HepG2 (cell line): ENCODE measurements around the gene SLC25A45. TPM values are rescaled to one million over a fixed set of nuclear protein-coding genes. Genes with fewer than 3 reads are reported as not detected.

ENCODE experiments used
- CBX2 ChIP-seq, 2 experiments: fragments of 200-600 bp in 1 of 2; sonication (generic); formaldehyde crosslinking in 1 of 2; IDR thresholded peaks; 2 replicates each; pipeline versions ENCODE4 v1.7.0 to v1.8.1; 2018 to 2022; ENCODE audit warnings: low read depth in 2 of 2, low read length in 1 of 2, mild to moderate bottlenecking in 1 of 2, missing genetic modification reagents in 1 of 2
- ETV6 ChIP-seq: sonication (generic); formaldehyde crosslinking; conservative IDR thresholded peaks from 2 replicates; pipeline ENCODE4 v1.4.0; 2020; ENCODE audit warnings: missing genetic modification reagents
- JARID2 ChIP-seq: sonication (generic); formaldehyde crosslinking; IDR thresholded peaks from 2 replicates; pipeline ENCODE4 v1.8.1; 2023; ENCODE audit warnings: missing genetic modification reagents, inconsistent platforms; ENCODE audit not compliant: insufficient replicate concordance
- KLF6 ChIP-seq: IDR thresholded peaks from 2 replicates; pipeline ENCODE4 v1.8.0; 2016; ENCODE audit warnings: missing biosample characterization, missing genetic modification reagents
- NFKB2 ChIP-seq: sonication (generic); formaldehyde crosslinking; IDR thresholded peaks from 2 replicates; pipeline ENCODE4 v1.4.0; 2020; ENCODE audit warnings: missing genetic modification reagents, borderline replicate concordance
- NFYB ChIP-seq: sonication (generic); formaldehyde crosslinking; IDR thresholded peaks from 2 replicates; pipeline ENCODE4 v1.4.0; 2020; ENCODE audit warnings: missing genetic modification reagents
- POLR2G ChIP-seq: fragments of 200-400 bp; formaldehyde crosslinking; IDR thresholded peaks from 2 replicates; pipeline ENCODE4 v1.6.1; 2018; ENCODE audit warnings: mild to moderate bottlenecking, low read depth, low read length, moderate library complexity
- REL ChIP-seq: sonication (generic); formaldehyde crosslinking; conservative IDR thresholded peaks from 2 replicates; pipeline ENCODE4 v1.8.0; 2022; ENCODE audit warnings: mild to moderate bottlenecking, missing genetic modification reagents, moderate library complexity
- SMARCE1 ChIP-seq: fragments of 450-650 bp; IDR thresholded peaks from 2 replicates; pipeline ENCODE4 v1.6.1; 2017; ENCODE audit warnings: borderline replicate concordance
- SMC3 ChIP-seq: IDR thresholded peaks from 2 replicates; pipeline ENCODE4 v1.6.1; 2011; ENCODE audit warnings: low read length, improper control_type of control experiment
- SSRP1 ChIP-seq: IDR thresholded peaks from 2 replicates; pipeline ENCODE4 v1.6.1; 2016; ENCODE audit warnings: control low read depth
- SUZ12 ChIP-seq: fragments of 150-350 bp; IDR thresholded peaks from 2 replicates; pipeline ENCODE4 v1.6.1; 2014; ENCODE audit warnings: low read depth, low read length
- ZNF232 ChIP-seq: sonication (generic); formaldehyde crosslinking; IDR thresholded peaks from 2 replicates; pipeline ENCODE4 v1.4.0; 2020; ENCODE audit warnings: missing genetic modification reagents, borderline replicate concordance
- ZNF543 ChIP-seq: sonication (generic); formaldehyde crosslinking; IDR thresholded peaks from 2 replicates; pipeline ENCODE4 v1.4.0; 2020; ENCODE audit warnings: mild to moderate bottlenecking, missing genetic modification reagents
- polyA plus RNA-seq, 8 experiments: library from polyadenylated mRNA; depleted of rRNA in 3 of 8; stranded (reverse) in 7 of 8; unstranded in 1 of 8; fragments of >200 nt; fragmentation: Illumina TruSeq in 4 of 8; extraction: Trizol in 4 of 8; gene quantifications; 2 replicates each; pipeline versions ENCODE4 v1.2.1 to v1.2.3, GENCODE V29; 2011 to 2016; ENCODE audit warnings: low read depth in 4 of 8, missing spikeins in 1 of 8, mixed read lengths in 1 of 8; ENCODE audit not compliant: insufficient read depth in 1 of 8
- total RNA-seq, 5 experiments: library from RNA; depleted of rRNA; stranded (reverse); fragments of >200 nt; fragmentation: Illumina TruSeq; extraction: Trizol; gene quantifications; 2 replicates each; pipeline ENCODE4 v1.2.3, GENCODE V29; 2016; ENCODE audit warnings: low read depth in 1 of 5
- TF ChIP-seq, protein P1 (sequence below): sonication (generic); formaldehyde crosslinking; IDR thresholded peaks from 2 replicates; pipeline ENCODE4 v1.9.0; 2021; ENCODE audit warnings: missing genetic modification reagents, borderline replicate concordance
- TF ChIP-seq, protein P2 (sequence below): sonication (generic); formaldehyde crosslinking; IDR thresholded peaks from 2 replicates; pipeline ENCODE4 v1.5.1; 2020; ENCODE audit warnings: mild to moderate bottlenecking, moderate library complexity, missing genetic modification reagents
- TF ChIP-seq, protein P3 (sequence below): IDR thresholded peaks from 2 replicates; pipeline ENCODE4 v1.6.1; 2016
- TF ChIP-seq, protein P4 (sequence below): sonication (generic); formaldehyde crosslinking; IDR thresholded peaks from 2 replicates; pipeline ENCODE4 v1.5.0; 2020; ENCODE audit warnings: missing genetic modification reagents
- TF ChIP-seq, protein P5 (sequence below): IDR thresholded peaks from 2 replicates; pipeline ENCODE4 v1.6.1; 2016; ENCODE audit warnings: low read depth, borderline replicate concordance
- TF ChIP-seq, protein P6 (sequence below): sonication (generic); formaldehyde crosslinking; IDR thresholded peaks from 2 replicates; pipeline ENCODE4 v1.4.0; 2020; ENCODE audit warnings: missing genetic modification reagents
- TF ChIP-seq, protein P7 (sequence below): sonication (generic); formaldehyde crosslinking; IDR thresholded peaks from 2 replicates; pipeline ENCODE4 v1.4.0; 2020; ENCODE audit warnings: mild to moderate bottlenecking, missing genetic modification reagents

The SLC25A45 gene
- total and polyA plus RNA-seq, 2 of the 13 experiments (the other 11 are each of a cell fraction or from before 2014, with no cell fraction given): 1.2 to 3.4 TPM

DNA sequence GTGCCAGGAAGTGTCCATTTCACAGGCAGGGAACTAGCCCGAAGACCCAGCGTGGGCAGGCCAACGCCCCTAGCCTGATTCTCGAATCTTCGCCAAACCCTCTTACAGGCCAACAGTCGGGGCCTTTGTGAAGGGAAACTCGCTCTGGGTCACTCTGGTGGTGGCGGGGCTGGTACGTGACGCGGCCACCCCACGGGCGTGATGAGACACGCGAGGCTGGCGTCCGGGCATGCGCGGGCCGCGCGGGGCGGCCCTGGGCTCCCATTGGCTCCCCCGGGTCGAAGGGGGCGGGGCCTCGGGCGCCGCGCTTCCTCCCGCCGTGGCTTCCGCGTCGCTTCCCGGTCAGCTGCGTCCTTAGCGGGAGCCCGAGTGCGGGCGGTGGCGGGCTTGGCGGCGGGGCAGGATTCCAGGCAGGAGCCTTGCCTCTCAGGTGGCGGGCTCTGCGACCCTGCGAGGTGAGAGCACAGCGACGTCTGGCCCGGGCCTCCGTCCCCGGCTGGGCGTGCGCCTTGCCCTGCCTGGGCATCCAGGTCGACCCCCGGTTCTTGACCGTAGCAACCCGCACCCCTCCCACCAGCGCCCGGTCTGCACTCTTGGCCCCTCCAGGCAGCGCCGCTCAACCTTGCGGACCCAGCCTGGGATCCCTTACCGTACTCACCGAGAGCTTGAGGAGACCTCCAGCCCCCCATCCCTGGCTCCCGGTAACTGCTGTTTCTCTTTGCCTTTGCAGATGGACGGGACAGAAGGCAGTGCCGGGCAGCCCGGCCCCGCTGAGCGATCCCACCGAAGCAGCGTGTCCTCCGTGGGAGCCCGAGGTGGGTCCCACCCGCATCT lies 4.1 kb upstream of the SLC25A45 start, which contains the start of gene FRMD8 (continued):
- TF ChIP-seq, protein P1, sequence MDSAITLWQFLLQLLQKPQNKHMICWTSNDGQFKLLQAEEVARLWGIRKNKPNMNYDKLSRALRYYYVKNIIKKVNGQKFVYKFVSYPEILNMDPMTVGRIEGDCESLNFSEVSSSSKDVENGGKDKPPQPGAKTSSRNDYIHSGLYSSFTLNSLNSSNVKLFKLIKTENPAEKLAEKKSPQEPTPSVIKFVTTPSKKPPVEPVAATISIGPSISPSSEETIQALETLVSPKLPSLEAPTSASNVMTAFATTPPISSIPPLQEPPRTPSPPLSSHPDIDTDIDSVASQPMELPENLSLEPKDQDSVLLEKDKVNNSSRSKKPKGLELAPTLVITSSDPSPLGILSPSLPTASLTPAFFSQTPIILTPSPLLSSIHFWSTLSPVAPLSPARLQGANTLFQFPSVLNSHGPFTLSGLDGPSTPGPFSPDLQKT (CRISPR knock-in tag): no peak
- TF ChIP-seq JARID2 (no peak), NFYB (peak; percentile 82), NFKB2 (CRISPR knock-in tag) (peak; percentile 17; the same call in 1 of the 2 replicates), POLR2G (peak; percentile 84), ETV6 (CRISPR knock-in tag) (no peak), SMC3 (no peak), SUZ12 (no peak), CBX2 (IDR thresholded peaks at IDR 0.05; ENCODE audit: low read depth, low read length) (no peak), CBX2 (CRISPR knock-in tag; IDR thresholded peaks at IDR 0.05; ENCODE audit: low read depth) (no peak; the same call in 1 of the 2 replicates), ZNF232 (CRISPR knock-in tag) (0 out of 2 replicates have a peak, but pooled peaks have one; percentile 28), SSRP1 (CRISPR knock-in tag) (0 out of 2 replicates have a peak, but pooled peaks have one; percentile 63), REL (CRISPR knock-in tag) (0 out of 2 replicates have a peak, but pooled peaks have one; percentile 28), SMARCE1 (no peak), KLF6 (CRISPR knock-in tag) (no peak), ZNF543 (CRISPR knock-in tag) (peak; percentile 71)
- TF ChIP-seq, protein P2, sequence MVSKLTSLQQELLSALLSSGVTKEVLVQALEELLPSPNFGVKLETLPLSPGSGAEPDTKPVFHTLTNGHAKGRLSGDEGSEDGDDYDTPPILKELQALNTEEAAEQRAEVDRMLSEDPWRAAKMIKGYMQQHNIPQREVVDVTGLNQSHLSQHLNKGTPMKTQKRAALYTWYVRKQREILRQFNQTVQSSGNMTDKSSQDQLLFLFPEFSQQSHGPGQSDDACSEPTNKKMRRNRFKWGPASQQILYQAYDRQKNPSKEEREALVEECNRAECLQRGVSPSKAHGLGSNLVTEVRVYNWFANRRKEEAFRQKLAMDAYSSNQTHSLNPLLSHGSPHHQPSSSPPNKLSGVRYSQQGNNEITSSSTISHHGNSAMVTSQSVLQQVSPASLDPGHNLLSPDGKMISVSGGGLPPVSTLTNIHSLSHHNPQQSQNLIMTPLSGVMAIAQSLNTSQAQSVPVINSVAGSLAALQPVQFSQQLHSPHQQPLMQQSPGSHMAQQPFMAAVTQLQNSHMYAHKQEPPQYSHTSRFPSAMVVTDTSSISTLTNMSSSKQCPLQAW (CRISPR knock-in tag): peak; percentile 73
- TF ChIP-seq, protein P3, sequence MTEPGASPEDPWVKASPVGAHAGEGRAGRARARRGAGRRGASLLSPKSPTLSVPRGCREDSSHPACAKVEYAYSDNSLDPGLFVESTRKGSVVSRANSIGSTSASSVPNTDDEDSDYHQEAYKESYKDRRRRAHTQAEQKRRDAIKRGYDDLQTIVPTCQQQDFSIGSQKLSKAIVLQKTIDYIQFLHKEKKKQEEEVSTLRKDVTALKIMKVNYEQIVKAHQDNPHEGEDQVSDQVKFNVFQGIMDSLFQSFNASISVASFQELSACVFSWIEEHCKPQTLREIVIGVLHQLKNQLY (CRISPR knock-in tag): no peak
- TF ChIP-seq, protein P4, sequence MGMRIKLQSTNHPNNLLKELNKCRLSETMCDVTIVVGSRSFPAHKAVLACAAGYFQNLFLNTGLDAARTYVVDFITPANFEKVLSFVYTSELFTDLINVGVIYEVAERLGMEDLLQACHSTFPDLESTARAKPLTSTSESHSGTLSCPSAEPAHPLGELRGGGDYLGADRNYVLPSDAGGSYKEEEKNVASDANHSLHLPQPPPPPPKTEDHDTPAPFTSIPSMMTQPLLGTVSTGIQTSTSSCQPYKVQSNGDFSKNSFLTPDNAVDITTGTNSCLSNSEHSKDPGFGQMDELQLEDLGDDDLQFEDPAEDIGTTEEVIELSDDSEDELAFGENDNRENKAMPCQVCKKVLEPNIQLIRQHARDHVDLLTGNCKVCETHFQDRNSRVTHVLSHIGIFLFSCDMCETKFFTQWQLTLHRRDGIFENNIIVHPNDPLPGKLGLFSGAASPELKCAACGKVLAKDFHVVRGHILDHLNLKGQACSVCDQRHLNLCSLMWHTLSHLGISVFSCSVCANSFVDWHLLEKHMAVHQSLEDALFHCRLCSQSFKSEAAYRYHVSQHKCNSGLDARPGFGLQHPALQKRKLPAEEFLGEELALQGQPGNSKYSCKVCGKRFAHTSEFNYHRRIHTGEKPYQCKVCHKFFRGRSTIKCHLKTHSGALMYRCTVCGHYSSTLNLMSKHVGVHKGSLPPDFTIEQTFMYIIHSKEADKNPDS (CRISPR knock-in tag): peak; percentile 58; the same call in 1 of the 2 replicates
- TF ChIP-seq, protein P5, sequence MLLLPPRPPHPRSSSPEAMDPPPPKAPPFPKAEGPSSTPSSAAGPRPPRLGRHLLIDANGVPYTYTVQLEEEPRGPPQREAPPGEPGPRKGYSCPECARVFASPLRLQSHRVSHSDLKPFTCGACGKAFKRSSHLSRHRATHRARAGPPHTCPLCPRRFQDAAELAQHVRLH: no peak
- TF ChIP-seq, protein P6, sequence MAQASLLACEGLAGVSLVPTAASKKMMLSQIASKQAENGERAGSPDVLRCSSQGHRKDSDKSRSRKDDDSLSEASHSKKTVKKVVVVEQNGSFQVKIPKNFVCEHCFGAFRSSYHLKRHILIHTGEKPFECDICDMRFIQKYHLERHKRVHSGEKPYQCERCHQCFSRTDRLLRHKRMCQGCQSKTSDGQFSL (CRISPR knock-in tag): no peak
- TF ChIP-seq, protein P7, sequence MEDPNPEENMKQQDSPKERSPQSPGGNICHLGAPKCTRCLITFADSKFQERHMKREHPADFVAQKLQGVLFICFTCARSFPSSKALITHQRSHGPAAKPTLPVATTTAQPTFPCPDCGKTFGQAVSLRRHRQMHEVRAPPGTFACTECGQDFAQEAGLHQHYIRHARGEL (CRISPR knock-in tag): no peak
